ENCODE data around the gene SSBP1. TPM values are rescaled to one million over a fixed set of nuclear protein-coding genes. Genes with fewer than 3 reads are reported as not detected.

SSBP1 gene
- total and polyA plus RNA-seq, 2 experiments from 2014 or later = 200 to 294 TPM

DNA sequence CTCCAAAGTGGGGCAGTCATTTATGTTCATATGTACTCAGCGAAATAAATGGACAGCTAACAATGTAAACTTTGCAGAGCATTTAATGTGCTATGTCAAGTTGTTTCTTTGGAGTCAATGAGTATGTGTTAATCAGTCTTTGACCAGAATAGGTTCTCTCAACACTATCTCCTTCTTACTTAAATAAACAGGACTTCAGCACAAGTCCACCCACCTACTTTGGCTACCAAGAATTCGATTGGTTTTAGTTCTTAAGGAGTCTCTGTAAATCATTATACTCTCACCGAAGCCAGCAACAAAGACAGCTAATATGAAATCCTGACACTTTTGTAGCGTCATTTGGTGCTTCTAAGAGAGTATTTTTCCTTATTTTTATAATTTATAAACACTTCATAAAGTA lies 23.1 kb upstream of the SSBP1 start:
- no peaks in the 10 kb centered on the region for H3K36me3 ChIP-seq
- H3K9me3 ChIP-seq (ENCODE audit: low read depth) = no peaks in the 10 kb centered on the region
- H3K27me3 ChIP-seq = no peaks in the 10 kb centered on the region
- H3K27ac ChIP-seq = no peak overlapping the region
- DNase-seq (ENCODE audit: low read depth in 1 of 2, low spot score in 1 of 2) = no peak
- no peaks in the 10 kb centered on the region for H3K4me1 ChIP-seq (ENCODE audit: low read depth)
- TF ChIP-seq, protein P1, sequence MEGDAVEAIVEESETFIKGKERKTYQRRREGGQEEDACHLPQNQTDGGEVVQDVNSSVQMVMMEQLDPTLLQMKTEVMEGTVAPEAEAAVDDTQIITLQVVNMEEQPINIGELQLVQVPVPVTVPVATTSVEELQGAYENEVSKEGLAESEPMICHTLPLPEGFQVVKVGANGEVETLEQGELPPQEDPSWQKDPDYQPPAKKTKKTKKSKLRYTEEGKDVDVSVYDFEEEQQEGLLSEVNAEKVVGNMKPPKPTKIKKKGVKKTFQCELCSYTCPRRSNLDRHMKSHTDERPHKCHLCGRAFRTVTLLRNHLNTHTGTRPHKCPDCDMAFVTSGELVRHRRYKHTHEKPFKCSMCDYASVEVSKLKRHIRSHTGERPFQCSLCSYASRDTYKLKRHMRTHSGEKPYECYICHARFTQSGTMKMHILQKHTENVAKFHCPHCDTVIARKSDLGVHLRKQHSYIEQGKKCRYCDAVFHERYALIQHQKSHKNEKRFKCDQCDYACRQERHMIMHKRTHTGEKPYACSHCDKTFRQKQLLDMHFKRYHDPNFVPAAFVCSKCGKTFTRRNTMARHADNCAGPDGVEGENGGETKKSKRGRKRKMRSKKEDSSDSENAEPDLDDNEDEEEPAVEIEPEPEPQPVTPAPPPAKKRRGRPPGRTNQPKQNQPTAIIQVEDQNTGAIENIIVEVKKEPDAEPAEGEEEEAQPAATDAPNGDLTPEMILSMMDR (IDR thresholded peaks at IDR 0.05; ENCODE audit: low read depth, low read length) = no peak
- no peak overlapping the region for H3K4me3 ChIP-seq

DNA sequence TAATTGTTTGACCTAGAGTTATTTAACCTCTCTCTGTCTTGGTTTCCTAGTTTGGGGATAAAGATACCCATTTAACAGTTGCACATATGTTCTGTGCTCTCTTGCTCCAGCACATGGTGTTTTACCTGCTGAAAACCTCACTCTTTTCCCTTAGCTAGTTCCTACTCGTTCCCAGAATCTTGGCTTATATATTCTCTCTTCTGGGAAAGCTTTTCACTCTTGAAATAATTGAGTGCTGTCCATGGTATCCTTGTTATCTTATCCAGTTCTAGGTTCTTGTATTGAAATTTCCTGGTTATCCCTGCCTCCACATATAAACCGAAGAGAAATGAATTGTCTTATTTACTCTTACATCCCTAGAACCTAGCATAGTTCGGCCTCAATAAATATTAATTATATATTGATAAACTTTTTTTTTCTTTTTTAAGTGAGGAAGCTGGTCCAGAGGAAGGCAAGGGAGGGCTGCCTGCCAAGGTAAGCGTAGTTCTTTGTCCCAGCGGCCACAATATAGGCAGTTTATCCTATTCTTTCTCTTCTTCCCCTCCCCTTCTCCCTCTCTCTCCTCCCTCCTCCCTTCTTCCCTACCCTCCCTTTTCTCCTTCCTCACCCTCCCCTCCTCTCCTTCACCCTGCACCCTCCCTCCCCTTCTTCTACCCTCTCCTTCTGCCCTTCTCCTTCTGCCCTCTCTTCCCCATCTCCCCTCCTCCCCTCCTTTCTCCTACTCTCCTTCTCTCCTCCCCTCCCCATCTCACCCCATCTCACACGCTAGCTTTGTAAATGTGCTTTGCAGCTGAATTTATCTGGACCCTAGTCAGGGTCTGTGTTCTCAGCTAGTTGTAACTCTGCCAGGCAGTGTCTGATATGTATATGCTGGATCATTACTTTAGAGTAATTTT lies 22.1 kb upstream of the SSBP1 start:
- H3K36me3 ChIP-seq = no peaks in the 10 kb centered on the region
- TF ChIP-seq, protein P1 (IDR thresholded peaks at IDR 0.05; ENCODE audit: low read depth, low read length) = no peak
- H3K9me3 ChIP-seq (ENCODE audit: low read depth) = no peaks in the 10 kb centered on the region
- DNase-seq (ENCODE audit: low read depth in 1 of 2, low spot score in 1 of 2) = peak in 1 of 2 donors; percentile 8
- H3K4me3 ChIP-seq = no peak overlapping the region
- no peaks in the 10 kb centered on the region for H3K4me1 ChIP-seq (ENCODE audit: low read depth)
- no peaks in the 10 kb centered on the region for H3K27me3 ChIP-seq
- H3K27ac ChIP-seq = no peak overlapping the region

DNA sequence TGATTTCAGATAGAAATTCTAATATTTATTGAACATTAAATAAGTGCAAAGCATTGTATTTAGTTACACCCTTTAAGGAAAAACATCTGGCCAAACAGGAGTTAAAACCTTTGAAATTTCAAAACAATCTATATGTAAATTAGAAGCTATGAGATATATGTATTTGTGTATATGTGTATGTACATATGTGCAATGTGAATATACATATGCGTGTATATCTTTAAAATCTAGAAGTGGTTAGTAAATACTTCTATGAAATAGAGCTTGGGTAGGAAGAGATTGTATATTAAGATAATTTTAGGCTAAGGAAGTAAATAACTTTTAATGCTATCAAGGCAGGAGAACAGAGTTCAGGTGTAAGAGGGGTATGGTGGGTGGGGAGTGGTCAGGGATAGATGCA lies 20.7 kb upstream of the SSBP1 start:
- no peaks in the 10 kb centered on the region for H3K36me3 ChIP-seq
- H3K4me3 ChIP-seq = no peak overlapping the region
- H3K9me3 ChIP-seq (ENCODE audit: low read depth) = no peaks in the 10 kb centered on the region
- H3K27ac ChIP-seq = no peak overlapping the region
- H3K27me3 ChIP-seq = no peaks in the 10 kb centered on the region
- TF ChIP-seq, protein P1 (IDR thresholded peaks at IDR 0.05; ENCODE audit: low read depth, low read length) = no peak
- H3K4me1 ChIP-seq (ENCODE audit: low read depth) = no peaks in the 10 kb centered on the region
- DNase-seq (ENCODE audit: low read depth in 1 of 2, low spot score in 1 of 2) = no peak

DNA sequence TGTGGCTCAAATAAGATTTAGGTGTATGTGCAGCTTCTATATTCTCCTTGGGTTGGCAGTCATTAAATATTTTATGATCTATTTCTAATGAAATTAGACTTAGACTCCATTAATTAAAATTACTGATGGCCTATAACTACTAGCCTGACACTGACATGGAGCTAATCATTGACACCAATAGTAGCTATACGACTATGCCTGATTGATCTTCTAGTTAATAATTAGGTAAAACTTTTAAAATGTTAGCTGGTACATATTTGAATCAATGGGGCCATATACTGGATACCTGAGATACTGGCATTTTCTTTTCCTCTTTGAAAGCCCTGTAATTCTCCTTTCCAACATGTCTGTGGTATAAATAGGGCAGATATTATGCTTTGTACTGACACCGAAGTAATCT lies 15.6 kb upstream of the SSBP1 start:
- no peaks in the 10 kb centered on the region for H3K4me1 ChIP-seq (ENCODE audit: low read depth)
- H3K4me3 ChIP-seq = no peak overlapping the region
- no peaks in the 10 kb centered on the region for H3K27me3 ChIP-seq
- no peak for DNase-seq (ENCODE audit: low read depth in 1 of 2, low spot score in 1 of 2)
- TF ChIP-seq, protein P1 (IDR thresholded peaks at IDR 0.05; ENCODE audit: low read depth, low read length) = no peak
- no peak overlapping the region for H3K27ac ChIP-seq
- H3K9me3 ChIP-seq (ENCODE audit: low read depth) = no peaks in the 10 kb centered on the region
- H3K36me3 ChIP-seq = no peaks in the 10 kb centered on the region

DNA sequence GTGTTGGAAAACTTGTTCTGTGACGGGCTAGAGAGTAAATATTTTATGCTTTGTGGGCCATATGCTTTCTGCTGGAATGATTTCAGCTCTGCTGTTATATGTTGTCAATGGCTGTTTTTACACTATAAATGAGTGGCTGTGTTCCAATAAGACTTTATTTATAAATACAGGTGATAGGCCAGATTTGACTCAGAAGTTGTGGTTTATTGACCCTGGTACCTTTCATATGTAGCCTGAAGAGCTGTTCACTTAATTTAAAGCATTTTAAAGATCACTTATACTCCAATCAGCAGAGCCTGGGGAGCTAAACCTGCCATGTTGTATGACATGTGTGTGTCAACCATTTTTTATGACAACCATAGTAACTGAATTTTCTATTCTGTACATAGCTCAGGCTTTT lies 9.1 kb upstream of the SSBP1 start:
- Histone ChIP-seq H3K36me3 (no peaks in the 10 kb centered on the region), H3K4me3 (no peak overlapping the region), H3K27me3 (no peaks in the 10 kb centered on the region), H3K9me3 (ENCODE audit: low read depth) (no peaks in the 10 kb centered on the region), H3K27ac (no peak overlapping the region), H3K4me1 (ENCODE audit: low read depth) (no peaks in the 10 kb centered on the region)
- TF ChIP-seq, protein P1 (IDR thresholded peaks at IDR 0.05; ENCODE audit: low read depth, low read length) = no peak
- DNase-seq (ENCODE audit: low read depth in 1 of 2, low spot score in 1 of 2) = no peak

Data from cardiac muscle cell (in vitro differentiated cells and primary cell).